Ishikawa (cell line): ENCODE results near the gene PPM1B.

ENCODE experiments used
- CEBPB ChIP-seq: IDR thresholded peaks from 2 replicates; pipeline ENCODE4 v1.6.1; 2012
- FOXM1 ChIP-seq: IDR thresholded peaks from 2 replicates; pipeline ENCODE4 v1.6.1; 2012; ENCODE audit warnings: low read depth, borderline replicate concordance
- TCF12 ChIP-seq: IDR thresholded peaks from 2 replicates; pipeline ENCODE4 v1.6.1; 2012; ENCODE audit warnings: low read depth
- ZBTB7A ChIP-seq: IDR thresholded peaks from 2 replicates; pipeline ENCODE4 v1.6.1; 2012; ENCODE audit warnings: low read depth

DNA sequence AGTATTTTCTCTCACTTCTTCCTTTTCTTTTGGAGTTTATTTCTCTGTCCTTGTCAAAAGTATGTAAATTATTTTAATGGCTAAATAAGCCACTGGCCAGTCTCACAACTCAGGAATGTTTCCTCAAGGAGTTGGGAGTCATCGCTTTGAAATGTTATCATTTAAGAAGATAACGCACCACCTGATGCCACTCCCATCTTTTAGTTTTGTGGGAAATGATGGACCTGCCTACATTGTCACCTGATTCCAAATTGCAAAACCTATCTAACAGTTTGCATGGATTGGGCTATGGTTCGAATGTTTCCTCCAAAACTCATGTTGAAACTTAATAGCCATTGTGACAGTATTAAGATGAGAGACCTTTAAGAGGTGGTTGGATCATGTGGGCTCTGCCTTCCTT is 32.4 kb upstream of the PPM1B start:
- no peak for TF ChIP-seq TCF12
- no peak for TF ChIP-seq CEBPB
- no peak for TF ChIP-seq ZBTB7A
- no peak for TF ChIP-seq FOXM1
